Glomerular endothelial cell (primary cell): ENCODE results near the gene LMTK2. TPM values are rescaled to one million over a fixed set of nuclear protein-coding genes. Genes with fewer than 3 reads are reported as not detected.
"Not testable (repeated sequence)": the region's sequence is repeated elsewhere in the genome, so short reads cannot be mapped to it uniquely, and the experiment has no call there.

Source experiments
- DNase-seq: peaks from one replicate; pipeline ENCODE4 v3.0.0-alpha.2; 2011; ENCODE audit warnings: low read depth, low spot score; ENCODE audit errors: extremely low read depth
- total RNA-seq: library from RNA; depleted of rRNA; stranded (reverse); fragments of >200 nt; gene quantifications from 2 replicates; pipeline ENCODE4 v1.2.3, GENCODE V29; 2015

The LMTK2 gene
- total RNA-seq, 1 donor from 2014 or later, result 14.6 TPM

DNA sequence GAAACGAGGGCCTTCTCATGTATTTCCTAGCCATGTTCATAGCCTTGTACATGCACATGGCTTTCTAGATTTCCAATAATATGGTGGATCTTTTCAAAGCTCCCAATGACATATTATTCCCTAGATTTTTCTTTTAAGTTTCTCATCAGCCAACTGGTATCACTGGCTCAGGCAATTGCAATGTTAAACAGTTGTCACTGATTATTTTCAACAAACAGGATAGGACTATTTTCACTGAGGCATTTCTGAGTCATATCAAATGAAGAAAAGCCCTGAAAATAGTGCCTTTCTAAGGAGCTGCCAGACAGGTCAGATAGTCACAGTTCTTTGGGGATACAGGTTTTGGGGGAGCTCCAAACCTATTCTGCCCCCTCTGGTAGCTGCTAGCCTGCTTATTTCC, 4.5 kb upstream of the LMTK2 start:
- DNase-seq, result no peak

DNA sequence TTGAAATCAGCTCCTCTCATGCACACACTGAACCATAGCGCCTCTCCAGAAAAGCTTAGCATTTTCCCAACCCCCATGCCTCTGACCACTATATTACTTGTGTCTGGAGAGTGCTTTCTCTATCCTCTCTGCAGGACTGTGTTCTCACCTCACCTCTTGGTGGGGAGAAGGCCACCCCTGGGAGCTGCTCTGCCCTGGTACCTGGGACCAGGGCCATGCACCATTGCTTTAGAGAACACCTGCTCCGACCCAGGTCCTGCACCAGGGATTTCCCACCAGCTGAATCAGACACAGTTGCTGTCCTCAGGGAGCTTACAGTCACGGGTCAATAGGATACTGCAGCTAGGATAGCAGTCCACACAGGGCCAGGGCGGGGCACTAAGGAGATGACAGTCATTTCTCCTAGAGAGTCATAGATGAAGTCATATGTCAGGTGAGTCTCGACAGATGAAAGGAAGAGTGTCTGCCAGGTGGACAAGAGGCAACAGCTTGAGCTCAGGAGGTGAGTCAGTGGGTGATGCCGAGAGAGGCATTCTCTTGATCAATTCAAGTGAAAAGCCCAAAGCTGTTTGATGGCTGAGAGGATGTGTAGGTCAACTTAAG, 619 bp upstream of the LMTK2 start:
- DNase-seq, result no peak

DNA sequence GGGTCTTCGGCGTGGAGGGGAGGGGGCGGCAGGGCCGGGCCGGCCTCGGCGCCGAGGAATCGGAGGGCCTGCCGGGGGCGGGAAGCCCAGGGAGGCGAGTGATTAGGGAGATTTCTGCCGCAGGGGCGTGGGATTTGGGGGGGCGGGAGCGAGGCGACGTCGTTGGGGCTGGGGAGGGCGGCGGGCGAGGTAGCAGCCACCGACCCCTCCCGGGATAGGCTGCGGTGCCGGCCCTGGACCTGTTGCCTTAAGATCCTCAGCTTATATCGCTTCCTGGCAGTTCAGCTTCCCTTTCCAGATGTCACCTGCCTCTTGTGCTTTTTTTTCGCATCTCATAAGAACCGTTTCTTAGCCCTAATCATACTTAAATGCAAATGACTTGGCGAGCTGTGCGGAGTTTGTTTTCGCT, 655 bp downstream of the LMTK2 start:
- DNase-seq, result no peak

DNA sequence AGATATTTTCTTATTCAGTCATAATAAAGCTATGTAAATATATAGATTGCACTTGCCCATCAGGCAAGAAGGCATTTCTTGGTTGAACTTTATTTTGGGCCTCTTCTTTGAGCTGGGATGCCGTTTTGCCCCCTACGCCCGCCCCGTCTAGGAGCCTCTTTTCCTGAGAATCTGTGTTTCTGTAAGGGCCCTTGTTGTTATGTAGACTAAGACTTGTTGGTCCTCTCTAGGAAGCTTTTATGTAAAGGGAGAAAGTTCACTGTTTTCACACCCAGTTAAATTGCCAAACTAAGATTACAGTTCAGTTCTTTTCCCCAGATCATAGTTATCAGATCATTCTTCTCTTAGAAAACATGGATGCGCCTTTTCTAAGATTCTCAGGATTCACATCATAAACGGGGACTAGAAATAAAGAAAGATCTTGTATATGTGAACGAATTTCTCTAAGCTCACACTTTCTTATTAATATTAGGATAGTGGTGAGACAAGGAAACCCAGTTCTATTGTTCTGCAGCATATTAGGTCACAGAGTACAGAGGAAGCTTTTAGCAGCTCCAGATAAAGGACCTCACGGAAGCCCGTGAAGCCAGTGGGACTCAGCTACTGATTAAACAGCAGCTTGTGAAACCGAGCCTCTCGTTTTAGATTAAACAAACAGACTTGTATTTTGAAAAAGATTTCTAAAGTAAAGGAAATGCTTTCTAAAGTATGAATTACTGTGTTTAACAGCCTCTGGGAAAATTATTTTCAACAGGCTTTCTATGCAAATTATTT, 3.8 kb downstream of the LMTK2 start:
- DNase-seq, result peak; percentile 66

DNA sequence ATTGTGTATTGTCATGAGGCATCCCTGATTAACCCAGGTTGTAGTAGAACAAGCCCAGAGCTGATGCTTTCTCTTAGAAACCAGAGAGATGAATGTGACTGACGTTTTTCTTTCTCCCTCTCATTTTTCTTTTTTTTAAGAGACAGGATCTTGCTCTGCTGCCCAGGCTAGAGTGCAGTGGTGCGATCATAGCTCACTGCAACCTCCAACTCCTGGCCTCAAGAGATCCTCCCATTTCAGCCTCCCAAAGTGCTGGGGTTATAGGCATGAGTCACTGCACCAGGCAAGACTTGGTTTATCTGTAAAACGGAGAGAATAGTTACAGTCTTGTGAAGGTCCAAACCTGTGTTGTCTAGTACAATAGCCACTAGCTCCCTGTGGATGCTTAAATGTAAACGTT, 5.4 kb downstream of the LMTK2 start:
- DNase-seq, result no peak

DNA sequence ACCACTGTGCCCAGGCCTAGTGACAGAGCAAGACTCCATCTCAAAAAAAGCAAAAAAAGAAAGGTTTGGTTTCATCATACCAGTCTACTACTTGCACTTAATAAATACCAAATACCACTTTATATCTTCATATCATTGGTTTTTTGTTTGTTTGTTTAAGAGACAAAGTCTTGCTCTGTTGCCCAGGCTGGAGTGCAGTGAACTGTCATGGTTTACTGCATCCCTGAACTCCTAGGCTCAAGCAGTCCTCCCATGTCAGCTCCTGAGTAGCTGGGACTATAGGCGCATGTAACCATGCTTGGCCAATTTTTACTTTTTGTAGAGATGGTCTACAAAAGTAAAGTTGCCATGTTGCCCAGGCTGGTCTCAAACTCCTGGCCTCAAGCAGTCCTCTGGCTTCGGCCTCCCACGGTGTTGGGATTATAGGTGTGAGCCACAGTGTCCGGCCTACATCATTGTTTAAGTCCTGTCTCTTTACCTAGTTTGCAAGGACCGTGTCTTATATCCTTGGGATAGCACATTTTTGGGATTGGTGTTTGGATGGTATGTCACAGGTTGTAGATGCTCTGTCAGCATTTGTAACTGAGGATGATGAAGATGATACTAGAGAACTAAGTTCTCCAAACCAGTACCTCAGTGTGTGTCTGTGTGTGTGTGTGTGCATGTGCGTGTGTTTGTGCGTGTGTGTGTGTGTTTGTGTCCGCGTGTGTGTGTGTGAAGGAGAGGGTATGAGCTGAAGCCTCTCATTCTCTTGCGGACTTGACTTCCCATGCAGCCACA, 9.3 kb downstream of the LMTK2 start:
- no peak for DNase-seq

DNA sequence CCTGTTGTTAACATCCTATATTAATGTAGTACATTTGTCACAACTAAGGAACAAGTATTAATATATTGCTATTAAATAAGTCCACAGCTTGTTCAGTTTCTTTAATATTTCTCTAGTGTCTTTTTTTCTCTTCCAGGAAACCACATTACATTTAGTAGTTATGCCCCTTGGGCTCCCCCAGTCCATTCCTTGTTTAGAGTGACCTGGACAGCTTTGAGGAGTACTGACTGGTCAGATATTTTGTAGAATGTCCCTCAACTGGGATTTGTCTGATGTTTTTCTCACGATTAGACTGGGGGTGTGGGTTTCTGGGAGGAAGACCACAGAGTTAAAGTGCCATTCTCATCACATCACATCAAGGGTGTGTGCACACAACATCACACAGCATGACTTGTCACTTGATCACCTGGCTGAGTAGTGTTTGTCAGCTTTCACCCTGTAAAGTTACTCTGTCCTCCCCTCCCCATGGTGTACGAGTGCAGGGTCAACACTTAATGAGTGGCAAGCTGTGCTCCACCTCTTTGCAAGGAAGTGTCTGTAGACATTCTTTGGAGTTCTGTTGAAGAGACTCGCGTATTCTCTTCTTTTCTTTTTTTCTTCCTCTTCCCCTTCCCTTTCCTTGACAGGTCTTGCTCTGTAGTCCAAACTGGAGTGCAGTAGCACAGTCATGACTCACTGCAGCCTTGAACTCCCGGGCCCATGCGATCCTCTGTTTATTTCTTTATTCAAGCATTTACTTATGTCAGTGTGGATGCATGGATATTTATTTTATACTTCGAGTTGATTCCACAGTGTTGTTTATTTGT, 10.2 kb downstream of the LMTK2 start:
- DNase-seq, result no peak

DNA sequence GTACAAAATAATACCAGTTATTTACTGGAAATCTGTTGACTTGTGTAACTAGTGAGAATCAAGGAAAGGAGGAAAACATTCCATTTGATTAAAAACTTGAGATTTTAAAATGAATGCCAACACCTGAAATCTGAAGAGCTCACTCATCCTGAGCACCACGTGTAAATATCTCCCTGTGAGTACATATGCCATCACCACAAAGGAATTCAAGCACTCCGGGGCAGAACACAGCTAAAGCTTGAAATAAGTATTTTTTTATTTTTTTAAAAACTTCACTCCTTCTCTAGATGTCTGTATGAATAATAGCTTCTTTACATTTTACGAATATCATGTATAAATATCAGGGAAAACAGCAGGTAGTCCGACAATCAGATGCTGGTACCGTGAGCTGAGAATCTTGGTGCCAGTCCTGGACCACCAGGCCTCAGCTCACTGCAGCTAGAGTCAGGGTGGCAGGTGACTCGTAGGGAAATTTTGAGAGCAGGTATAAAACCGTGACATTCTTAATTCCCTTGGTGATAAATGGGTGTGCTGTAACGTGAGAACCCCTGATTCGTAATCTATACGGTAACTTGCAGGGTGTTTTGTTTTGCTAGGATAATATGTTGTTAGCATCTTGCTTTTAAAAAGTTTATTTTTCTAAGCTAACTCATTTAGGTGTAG, 12.7 kb downstream of the LMTK2 start:
- no peak for DNase-seq

DNA sequence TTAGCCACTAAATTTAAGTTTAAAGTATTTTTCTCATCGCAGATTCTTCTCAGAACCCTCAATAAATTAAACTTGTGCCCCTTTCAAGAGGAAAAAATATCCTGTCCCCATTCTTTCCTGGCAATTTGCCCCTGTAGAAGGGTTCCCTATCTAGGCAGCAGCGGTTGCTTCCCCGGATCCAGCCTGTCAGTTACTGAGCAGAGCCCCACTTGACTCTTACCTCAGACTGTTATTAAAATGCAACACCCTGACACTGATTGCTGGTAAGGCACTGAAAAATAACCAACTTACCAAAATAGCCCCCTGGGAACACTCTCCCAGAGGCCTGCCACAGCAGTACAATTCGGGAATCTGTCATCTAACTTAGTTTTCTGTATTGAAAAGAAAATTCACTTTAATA, 13.9 kb downstream of the LMTK2 start:
- DNase-seq, result no peak

DNA sequence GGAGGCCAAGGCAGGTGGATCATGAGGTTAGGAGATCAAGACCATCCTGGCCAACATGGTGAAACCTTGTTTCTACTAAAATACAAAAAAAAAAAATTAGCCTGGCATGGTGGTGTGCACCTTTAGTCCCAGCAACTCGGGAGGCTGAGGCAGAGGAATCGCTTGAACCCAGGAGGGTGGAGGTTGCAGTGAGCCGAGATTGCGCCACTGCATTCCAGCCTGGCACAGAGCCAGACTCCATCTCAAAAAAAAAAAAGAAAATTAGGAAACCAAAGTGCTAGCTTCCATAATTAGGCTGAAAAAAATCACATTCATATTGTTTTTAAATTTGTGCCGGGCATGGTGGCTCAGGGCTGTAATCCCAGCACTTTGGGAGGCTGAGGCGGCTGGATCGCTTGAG, 14.7 kb downstream of the LMTK2 start:
- not testable (repeated sequence) for DNase-seq

DNA sequence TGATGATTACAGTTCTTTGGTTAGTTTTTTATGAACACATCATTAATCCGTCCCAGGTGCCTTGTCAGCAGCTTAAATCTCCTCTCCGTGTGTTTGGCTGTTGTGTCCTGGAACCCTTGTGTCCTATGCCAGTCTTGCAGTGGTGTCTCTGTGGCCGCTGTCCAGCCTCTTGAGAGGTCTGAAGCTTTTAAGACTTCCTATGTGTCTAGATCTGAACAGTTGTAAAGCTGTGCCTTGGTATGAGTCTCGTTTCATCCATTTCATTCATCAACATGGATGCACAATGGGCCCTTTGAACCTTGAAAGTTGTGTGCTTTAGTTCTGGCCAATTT, 16.7 kb downstream of the LMTK2 start:
- DNase-seq, result no peak

DNA sequence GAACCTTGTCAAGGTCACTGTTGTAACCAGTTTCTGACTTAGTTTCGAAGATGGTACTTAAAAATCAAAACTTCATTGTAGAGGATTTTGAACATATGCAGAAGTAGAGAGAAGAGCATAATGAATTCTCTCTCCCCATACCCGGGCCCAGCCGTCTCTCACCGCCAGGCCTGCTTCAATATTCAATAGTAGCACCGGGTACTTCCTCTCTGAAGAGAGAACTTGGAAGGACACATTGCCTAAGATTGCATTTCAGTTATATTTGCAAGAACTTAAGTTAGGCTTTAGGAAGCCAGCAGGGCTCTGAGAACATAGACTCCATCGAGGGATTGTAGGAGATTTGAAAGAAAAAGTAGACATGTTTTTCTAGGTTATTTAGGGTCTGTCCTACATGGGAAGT, 19.1 kb downstream of the LMTK2 start:
- DNase-seq, result no peak

DNA sequence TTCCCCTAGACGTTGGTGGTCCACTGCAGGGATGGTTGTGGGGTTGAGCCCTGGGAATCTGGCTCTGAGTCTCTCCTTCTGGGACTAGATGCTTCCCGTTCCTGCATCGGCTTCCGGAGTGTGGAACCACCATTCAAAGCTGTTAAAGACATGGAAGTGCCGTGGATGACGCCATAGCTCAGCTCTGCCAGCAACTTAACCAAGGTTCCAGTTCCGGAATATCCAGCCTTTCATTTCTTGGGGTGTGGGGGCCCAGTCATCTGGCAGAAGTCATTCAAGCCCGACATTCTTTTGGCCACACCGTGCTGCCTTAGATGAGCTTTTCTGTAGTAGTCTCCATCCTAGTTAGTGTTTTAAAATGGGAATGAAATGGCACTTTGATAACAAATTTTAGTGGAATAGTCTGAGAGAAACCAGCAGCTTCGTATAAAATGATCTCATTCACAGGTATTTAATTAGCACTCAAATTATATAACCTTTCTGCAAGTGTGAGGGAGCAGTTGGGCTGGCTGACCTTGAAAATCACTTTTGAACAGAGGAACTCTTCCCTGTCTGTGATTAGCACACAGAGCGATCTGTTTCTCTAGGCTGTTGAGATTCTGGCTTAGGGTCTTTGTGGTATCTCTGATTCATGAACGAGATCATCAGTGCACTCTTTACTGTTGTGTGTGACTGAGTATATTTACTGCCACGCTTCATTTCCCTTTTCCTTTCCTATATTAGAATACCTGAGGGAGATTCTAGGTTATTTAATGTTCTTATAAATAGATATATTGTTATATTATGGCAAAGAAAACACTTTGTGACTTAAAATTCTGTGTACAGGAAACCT, 19.9 kb downstream of the LMTK2 start:
- no peak for DNase-seq

DNA sequence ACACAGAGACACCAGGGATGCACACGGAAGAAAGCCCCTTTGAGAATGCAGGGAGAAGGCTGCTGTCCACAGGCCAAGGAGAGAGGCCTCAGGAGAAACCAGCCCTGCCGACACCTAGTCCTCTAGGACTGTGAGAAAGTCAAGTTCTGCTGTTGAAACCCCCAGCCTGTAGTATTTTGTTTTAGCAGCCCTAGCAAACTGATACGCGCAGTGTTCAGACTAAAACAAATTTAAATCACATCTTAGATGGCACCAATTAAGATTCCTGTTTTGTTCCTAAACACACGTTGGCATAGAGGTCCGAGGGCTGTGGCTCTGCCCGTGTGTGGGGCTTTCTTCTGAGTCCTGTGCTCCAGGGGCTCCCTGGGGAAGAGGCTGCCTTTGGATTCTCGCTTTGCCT, 21.7 kb downstream of the LMTK2 start:
- no peak for DNase-seq

DNA sequence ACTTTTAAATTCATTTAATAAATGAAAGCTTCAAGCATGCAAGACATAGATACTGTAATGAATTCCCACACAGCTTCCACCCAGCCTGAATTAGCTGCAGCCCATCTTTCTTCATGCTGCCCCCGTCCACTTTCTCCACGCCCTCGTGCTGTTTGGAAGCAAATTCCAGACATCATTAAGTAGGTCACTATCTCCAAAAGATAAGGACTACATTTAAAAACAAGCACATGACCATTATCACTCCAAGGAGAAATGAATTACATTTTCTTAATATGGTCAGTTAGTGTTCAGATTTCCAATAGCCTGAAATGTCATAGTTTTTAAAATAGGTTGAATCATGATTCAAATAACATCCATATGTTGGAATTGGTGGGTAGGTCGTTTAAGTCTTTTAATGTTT, 24.3 kb downstream of the LMTK2 start:
- DNase-seq, result no peak

DNA sequence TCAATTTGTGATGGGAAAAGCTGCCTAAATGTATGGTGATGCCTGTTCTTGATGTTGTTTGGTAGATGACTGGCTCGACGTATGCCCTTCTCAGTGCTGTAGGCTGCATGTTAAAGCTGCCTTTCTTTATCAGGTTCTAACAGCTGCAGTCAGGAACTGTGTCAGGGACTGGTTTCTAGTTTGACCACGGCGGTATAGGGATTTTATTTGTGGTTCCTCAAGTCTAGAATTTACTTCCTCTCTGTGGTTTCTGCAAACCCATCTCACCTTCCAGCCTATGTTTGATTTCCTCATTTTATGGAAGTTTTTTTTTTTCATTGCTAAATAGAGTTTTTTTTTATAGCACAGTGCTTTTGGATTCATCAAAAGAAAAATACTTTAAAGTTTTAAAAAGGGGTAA, 26.5 kb downstream of the LMTK2 start:
- DNase-seq, result no peak

DNA sequence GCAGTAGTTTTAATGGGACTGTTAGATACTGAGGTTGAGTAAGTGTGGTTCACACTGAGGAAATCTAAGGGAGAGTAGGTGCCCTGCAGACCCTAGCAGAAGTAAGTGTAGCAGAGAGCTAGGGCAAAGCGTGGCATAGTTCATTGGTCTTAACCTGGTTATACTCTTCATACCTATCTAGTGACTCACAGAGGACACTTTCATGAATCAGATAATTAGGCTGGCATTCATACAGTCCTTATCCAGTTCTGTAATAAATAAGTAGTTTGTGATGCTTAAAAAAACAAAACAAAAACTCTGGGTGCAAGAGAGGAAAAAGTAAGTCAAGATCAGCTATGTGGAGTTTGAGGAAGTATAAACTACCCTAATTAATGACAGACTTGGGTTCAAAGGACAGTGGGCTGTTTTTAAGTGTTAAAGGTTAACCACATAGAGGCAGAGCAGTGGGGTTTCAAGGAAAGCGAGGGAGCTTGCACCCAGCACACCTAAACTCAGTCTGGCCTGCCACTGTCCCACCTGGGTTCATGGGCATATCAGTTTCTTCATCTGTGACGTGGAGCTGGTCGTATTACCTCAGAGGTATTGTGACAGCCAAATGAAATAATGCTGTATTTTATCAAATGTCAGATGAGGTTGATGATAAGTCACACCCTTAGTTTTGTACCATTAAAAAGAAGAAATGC, 27.1 kb downstream of the LMTK2 start:
- no peak for DNase-seq

DNA sequence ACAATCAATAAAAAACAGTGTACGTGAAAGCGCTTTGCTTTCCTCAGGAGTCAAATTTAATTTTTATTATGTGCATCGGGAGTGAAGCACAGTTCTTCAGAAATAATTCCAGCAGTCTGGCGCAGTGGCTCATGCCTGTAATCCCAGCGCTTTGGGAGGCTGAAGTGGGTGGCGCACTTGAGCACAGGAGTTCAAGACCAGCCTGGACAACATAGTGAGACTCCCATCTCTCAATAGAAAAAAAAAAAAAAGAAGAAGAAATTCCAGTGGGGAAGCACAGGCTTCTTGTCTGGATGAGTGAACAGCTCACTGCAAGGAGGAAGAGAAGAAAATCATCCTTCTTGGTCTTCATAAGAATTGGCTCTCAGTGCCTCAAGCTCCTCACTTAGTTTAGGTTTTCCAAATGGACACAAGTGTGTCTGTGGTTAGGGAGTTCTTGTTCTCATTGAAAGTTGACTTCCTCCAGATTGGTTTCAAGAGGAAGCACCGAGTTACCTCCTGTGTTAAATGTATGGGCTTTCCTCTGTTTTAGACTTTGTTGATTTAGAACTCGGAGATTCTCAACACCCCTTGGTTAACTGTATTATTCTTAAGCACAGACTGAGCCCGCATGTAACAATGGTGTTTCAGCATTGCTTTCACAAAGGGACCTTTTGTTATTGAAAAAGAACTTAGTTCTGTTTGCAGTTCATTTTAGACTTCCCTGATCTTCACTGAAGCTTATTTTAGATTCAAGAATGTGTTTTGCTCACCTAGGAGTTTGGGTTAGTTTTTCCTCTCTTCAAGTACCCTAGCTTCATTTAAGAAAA, 28.0 kb downstream of the LMTK2 start:
- DNase-seq, result no peak
